GM12874 (cell line): Measurements from ENCODE around the gene CDHR2.

Source experiments
- TF ChIP-seq, protein P1 (sequence below): IDR thresholded peaks from 2 replicates; pipeline ENCODE4 v1.5.1; 2011; ENCODE audit warnings: low read depth, mild to moderate bottlenecking, control low read depth, low read length, moderate library complexity; ENCODE audit not compliant: insufficient read depth

CDHR2 gene

DNA sequence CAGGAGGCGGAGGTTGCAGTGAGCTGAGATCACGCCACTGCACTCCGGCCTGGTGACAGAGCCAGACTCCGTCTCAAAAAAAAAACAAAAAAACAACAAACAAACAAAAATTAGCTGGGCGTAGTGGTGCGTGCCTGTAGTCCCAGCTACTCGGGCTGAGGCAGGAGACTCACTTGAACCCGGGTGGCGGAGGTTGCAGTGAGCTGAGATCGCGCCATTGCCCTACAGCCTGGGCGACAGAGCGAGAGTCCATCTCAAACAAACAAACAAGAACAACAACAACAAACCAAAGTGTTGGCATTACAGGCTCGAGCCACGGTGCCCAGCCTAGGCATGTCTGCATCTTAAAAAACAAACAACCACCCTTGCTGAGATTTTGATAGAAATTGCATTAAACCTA, 24.2 kb upstream of the CDHR2 start:
- TF ChIP-seq, protein P1, sequence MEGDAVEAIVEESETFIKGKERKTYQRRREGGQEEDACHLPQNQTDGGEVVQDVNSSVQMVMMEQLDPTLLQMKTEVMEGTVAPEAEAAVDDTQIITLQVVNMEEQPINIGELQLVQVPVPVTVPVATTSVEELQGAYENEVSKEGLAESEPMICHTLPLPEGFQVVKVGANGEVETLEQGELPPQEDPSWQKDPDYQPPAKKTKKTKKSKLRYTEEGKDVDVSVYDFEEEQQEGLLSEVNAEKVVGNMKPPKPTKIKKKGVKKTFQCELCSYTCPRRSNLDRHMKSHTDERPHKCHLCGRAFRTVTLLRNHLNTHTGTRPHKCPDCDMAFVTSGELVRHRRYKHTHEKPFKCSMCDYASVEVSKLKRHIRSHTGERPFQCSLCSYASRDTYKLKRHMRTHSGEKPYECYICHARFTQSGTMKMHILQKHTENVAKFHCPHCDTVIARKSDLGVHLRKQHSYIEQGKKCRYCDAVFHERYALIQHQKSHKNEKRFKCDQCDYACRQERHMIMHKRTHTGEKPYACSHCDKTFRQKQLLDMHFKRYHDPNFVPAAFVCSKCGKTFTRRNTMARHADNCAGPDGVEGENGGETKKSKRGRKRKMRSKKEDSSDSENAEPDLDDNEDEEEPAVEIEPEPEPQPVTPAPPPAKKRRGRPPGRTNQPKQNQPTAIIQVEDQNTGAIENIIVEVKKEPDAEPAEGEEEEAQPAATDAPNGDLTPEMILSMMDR = no peak

- TF ChIP-seq, protein P1 = no peak
Measured at GRCh38 chr5:176525677-176526076, 23.5 kb upstream of the CDHR2 start.

DNA sequence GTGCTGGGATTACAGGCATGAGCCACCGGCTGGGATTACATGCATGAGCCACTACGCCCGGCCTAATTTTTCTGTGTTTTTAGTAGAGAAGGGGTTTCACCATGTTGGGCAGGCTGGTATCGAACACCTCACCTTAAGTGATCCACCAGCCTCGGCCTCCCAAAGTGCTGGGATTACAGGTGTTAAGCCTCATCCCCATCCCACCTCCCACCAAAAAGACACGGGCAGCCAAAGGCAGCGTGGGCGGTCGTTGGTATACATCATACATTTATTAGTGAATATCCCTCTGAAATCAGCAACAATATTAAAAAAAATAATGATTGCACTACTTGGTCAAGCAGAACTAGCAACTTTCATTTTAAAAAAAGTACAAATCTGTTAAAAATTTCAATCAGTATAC, 22.7 kb upstream of the CDHR2 start:
- TF ChIP-seq, protein P1 = no peak

GRCh38 chr5:176527246-176528222, 21.6 kb upstream of the CDHR2 start:
- TF ChIP-seq, protein P1 = no peak

DNA sequence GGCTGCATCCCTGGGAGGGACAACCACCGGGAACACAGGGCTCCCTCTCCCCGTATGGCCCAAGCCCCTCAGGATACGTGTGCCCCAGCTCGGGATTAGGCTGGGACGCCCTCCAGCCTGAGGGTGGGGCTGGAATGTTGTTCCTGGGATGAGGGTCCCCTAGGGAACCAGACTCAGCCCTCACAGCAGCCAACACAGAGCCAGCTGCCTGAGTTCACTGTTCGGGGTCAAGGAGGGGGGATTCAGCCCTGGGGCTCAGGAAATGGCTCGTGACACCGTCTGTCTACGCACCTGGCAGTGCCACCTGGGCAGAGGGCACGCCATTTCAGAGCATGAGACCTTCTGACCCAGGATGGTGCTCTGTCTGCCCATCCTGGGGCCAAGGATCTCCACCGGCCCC, 20.8 kb upstream of the CDHR2 start:
- TF ChIP-seq, protein P1 = no peak

- TF ChIP-seq, protein P1 = no peak
Measured at GRCh38 chr5:176528761-176529115, 20.4 kb upstream of the CDHR2 start.

DNA sequence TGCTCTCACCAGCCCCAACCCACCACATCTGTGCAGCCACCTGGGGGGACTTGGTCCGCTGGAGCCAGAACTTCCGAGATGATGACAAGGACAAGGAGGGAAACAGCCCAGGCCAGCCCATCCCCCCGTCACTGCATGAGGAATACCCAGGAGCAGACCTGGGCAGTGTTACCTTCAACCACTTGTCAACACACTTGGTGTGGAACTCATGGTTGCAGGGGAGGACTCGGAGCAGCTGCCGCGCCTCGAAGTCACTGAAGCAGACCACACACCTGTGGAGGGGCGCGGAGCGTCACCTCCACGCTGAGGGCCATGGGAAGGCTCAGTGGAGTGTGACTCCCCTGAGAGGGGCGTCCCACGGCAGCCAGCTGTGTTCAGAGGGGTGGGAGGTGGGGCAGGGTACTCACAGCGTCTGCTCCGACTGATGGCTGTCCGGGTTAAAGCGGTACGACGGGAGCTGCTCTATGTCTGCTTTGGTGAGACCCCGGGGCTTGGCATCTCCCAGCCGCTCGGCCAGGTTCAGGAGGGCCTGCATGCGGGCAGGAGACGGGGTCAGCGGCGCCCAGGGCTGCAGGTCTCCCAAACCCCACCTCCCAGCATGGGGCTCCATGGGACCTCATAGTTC, 19.9 kb upstream of the CDHR2 start:
- TF ChIP-seq, protein P1 = no peak
